ENCODE data around the gene GNA12.

Gene GNA12

DNA sequence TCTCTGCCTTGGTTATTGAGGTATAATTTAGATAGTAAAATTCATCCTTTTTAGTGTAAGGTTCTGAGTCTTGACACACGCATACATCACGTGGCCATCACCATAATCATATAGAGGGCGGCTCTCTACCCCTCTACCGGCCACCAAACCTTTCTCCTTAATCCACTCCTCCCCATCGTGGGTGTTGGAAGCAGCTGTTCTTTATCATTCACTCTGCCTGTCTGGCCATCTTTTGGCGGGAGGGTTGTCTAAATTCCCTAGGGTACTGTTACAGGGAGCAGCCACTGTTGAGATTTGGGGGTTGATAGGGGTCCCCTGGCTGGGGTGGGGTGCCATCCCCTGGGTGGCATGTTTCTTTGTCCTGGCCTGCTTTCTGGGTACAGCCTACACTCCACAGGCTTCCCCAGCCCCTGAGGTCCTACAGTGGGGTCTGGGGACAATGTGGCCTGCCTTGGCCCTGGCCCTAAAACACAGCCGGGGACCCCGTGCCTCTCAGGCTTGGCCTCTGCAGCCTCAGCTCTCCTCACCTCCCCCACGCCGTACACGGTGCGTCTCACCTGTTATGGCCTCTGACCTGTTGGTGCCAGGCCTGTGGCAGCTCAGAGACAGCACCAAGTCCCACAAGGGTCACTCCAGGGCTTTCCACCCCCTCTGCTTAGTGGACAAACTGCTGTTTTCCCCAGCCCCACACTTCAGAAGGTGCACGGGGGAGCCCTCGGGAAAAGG lies 138.6 kb downstream of the GNA12 start:
- no peak overlapping the region for H3K4me3 ChIP-seq (ENCODE audit: low read depth, low read length)
- TF ChIP-seq, protein P1, sequence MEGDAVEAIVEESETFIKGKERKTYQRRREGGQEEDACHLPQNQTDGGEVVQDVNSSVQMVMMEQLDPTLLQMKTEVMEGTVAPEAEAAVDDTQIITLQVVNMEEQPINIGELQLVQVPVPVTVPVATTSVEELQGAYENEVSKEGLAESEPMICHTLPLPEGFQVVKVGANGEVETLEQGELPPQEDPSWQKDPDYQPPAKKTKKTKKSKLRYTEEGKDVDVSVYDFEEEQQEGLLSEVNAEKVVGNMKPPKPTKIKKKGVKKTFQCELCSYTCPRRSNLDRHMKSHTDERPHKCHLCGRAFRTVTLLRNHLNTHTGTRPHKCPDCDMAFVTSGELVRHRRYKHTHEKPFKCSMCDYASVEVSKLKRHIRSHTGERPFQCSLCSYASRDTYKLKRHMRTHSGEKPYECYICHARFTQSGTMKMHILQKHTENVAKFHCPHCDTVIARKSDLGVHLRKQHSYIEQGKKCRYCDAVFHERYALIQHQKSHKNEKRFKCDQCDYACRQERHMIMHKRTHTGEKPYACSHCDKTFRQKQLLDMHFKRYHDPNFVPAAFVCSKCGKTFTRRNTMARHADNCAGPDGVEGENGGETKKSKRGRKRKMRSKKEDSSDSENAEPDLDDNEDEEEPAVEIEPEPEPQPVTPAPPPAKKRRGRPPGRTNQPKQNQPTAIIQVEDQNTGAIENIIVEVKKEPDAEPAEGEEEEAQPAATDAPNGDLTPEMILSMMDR (IDR thresholded peaks at IDR 0.05; ENCODE audit: low read depth, low read length): no peak

DNA sequence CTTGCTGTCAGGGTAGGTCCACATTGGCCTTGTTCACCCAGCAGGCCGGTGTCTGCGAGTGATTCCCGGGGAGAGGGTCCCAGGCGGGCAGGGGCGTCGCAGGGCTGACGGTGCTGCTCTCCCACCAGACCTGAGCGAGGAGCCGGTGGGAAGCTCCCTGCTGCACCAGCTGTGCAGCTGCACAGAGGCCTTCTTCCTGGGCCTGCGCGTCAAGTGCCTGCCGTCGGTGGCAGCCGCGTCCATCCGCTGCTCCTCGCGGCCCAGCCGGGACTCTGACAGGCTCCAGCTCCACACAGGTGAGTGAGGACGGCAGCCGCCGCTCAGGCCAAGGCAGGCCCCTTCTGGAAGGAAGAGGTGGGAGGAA lies 141.5 kb downstream of the GNA12 start:
- no peak overlapping the region for H3K4me3 ChIP-seq (ENCODE audit: low read depth, low read length)
- TF ChIP-seq, protein P1 (IDR thresholded peaks at IDR 0.05; ENCODE audit: low read depth, low read length): no peak

DNA sequence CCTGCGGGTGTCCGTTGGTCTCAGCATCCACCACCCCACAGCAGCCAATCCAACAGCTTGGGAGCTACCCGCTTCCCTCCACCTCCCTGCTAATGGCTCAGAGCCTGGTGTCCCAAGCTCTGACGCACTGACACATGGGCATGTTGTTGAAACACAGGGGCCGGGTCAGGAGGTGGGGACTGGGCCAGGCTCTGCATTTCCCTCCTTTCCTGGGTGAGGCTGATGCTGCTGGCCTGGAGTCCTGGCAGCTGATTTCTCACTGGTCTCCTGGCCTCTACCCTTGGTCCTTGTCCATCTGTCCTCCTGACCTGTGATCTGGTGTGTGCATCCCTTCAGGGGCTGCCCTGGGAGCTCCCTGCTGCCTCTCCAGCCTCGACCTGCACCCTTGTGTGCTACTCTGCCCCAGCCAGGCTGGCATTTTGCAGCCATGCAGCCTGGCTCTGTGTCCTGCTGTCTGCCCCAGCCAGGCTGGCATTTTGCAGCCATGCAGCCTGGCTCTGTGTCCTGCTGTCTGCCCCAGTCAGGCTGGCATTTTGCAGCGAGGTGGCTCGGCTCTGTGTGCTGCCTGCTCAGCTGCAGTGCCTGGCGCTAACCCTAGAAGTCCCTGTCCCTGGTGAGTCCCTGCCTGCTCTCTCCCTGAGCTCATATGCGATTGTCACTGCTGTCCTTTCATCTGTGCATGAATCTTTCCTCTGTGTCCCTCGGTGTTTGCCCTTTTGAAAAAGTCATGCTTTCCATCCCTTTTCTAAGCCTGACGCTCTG lies 142.1 kb downstream of the GNA12 start:
- no peak overlapping the region for H3K4me3 ChIP-seq (ENCODE audit: low read depth, low read length)
- TF ChIP-seq, protein P1 (IDR thresholded peaks at IDR 0.05; ENCODE audit: low read depth, low read length): no peak

DNA sequence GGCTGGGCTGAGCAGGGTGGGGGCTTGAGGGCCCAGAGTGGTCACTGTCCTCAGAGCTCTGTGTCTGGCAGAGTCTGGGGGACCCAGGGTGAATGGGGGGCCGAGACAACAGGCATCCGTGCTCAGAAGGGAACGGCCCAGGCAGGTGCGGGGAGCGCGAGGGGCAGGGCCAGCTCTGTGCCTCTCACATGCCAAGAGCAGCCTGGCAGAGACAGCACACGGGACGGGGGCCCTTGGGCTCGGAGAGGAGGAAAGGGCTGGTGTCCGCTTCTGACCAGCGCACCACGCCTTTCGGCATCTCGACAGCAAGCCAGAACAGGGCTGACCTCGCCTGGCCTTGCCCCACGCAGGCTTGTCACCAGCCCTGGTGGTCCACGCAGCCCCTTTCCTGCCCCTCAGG lies 142.7 kb downstream of the GNA12 start:
- TF ChIP-seq, protein P1 (IDR thresholded peaks at IDR 0.05; ENCODE audit: low read depth, low read length): no peak
- H3K4me3 ChIP-seq (ENCODE audit: low read depth, low read length): no peak overlapping the region

DNA sequence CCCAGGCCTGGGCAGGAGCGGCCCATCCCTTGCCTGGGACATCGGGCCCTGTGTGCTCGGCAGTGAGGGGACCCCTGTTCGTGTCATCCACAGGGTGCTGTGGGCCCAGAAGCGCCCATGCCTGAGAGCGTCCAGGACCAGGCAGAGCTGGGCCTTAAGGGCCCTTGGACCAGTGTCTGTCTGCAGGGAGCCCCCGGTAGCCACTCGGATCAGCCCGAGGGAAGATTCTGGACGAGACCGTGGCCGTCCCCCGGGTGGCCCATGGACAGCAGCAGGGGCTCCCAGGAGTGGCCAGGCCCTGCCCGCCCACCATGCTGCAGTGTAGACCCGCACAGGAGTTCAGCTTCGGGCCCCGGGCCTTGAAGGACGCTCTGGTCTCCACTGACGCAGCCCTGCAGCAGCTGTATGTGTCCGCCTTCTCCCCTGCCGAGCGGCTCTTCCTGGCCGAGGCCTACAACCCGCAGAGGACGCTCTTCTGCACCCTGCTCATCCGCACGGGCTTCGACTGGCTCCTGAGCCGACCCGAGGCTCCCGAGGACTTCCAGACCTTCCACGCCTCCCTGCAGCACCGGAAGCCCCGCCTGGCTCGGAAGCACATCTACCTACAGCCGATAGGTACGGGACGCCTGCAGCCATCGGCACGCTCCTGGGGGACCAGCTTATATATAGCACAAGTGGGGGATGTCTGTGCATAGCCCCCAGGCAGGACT lies 143.8 kb downstream of the GNA12 start:
- TF ChIP-seq, protein P1 (IDR thresholded peaks at IDR 0.05; ENCODE audit: low read depth, low read length): no peak
- no peak overlapping the region for H3K4me3 ChIP-seq (ENCODE audit: low read depth, low read length)

DNA sequence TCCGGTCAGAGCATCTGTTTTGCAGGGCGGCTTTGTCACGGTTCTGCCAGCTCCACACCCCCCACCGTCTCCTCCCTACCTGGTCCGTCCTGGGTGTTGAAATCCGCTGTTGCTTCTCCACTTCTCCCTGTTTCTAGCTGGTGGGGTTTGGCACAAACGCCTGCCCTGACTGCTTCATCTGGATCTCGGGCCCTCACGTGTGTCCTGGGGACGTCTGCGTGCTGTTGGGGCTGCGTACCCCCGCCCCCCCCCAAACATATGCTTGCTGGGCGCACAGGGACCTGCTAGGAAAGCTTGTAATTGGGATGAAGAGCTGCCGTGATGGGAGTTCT lies 144.9 kb downstream of the GNA12 start:
- H3K4me3 ChIP-seq (ENCODE audit: low read depth, low read length): no peak overlapping the region
- TF ChIP-seq, protein P1 (IDR thresholded peaks at IDR 0.05; ENCODE audit: low read depth, low read length): no peak
